Measurements from ENCODE around the gene ZYG11A.

DNA sequence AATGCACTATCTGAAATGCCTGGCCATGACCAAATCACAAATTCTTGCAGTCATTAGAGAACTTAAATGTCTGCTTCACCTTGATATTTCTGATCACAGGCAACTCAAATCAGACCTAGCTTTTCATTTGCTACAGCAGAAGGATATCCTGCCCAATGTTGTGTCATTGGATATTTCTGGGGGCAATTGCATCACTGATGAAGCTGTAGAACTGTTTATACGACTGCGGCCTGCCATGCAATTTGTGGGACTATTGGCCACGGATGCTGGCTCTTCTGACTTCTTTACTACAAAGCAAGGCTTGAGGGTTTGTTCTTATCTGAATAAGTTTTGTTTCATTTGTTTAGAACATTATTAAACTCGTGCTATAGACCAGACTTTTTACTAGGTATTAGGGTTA, 14.9 kb downstream of the ZYG11A start:
- TF ChIP-seq POLR2A (IDR thresholded peaks at IDR 0.05) = no peak
- no peak for TF ChIP-seq POLR2AphosphoS5 (IDR thresholded peaks at IDR 0.05)
